ENCODE data around the gene DPP6.

GRCh38 chr7:154364170-154364569 lies 312.0 kb downstream of the DPP6 start:
- TF ChIP-seq CTCF (IDR thresholded peaks at IDR 0.05 in 8 of 11, conservative IDR thresholded peaks at IDR 0.05 in 3 of 11) (no peak), POLR2A (IDR thresholded peaks at IDR 0.05) (no peak), POLR2AphosphoS5 (IDR thresholded peaks at IDR 0.05) (no peak)
